GM12892 (cell line): ENCODE measurements around the gene TAF1C.

ENCODE experiments used
- POLR2A ChIP-seq: IDR thresholded peaks from 2 replicates; pipeline ENCODE4 v1.6.1; 2011; ENCODE audit warnings: low read depth, low read length, control low read depth
- POLR2AphosphoS5 ChIP-seq: IDR thresholded peaks from 2 replicates; pipeline ENCODE4 v1.6.1; 2011; ENCODE audit warnings: low read depth, low read length, control low read depth
- TAF1 ChIP-seq: IDR thresholded peaks from 2 replicates; pipeline ENCODE4 v1.6.1; 2011; ENCODE audit warnings: low read depth, mild to moderate bottlenecking, control low read depth, low read length, borderline replicate concordance

DNA sequence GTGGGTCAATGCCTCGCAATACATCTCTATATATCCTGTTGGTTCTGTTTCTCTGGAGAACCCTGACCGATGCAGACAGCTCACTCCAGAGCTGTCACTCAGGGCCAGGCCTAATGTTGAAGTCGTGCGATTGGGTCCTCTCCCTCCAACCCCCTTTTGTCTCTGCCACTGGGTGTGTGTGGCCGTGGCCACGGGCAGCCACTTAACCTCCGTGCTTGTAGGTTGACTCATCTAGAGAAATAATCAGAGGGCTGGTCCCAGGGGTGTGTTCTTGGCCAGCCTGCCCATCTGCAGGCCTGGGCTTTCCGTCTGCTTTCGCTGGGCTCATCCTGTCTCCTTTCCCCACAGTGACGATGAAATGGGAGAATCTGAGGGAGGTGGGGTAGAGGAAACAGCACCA lies 11.5 kb upstream of the TAF1C start:
- TF ChIP-seq TAF1 (no peak), POLR2A (no peak), POLR2AphosphoS5 (no peak)
